Activated T-helper 9 cell treated with anti-CD3 and anti-CD28 coated beads, Interleukin-2, amount 50 U/mL, for 16 hours (primary cell): ENCODE data around the gene NINL.

Source experiments
- DNase-seq: peaks from one replicate; pipeline ENCODE4 v3.0.0-alpha.2; 2020; ENCODE audit warnings: low read depth

The NINL gene

DNA sequence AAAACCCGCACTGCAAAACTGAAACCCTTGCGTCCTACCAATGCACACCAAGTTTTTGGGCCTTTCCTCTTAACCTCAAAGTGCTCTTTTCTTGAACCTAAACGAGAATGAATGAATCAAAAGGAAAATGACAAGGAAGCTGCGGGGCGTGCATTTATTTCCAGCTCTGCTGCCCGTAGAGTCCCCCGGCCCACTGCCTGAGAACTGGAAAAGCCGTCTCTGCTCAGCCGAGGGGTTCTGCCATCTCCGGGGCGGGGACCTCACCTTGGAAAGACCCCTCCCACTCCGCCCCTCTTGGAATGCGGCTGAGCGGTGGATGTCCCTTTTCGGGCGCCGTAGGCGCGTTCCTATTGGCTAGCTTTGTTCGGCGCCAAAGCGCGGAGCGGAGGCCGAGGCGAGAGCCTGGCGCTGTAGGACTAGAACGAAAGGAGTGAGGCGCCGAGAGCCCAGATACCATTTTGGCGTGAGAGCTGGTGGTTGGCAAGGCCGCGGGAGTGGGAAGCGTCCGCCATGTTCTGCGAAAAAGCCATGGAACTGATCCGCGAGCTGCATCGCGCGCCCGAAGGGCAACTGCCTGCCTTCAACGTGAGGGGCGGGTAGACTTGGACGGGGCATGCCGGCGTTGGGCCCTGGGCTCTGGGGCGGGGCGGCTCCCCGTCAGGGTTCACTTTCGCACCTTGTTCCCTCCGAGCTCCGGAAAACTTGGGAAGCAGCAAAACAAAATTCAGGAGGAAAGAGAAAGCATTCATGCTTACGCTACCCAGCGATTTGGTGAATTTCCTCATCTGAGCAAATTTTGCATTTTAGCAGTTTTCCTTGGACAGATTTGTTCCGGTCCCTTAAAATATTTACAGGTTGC lies 177.8 kb downstream of the NINL start, which contains the start of gene GINS1:
TSS of gene GINS1 (plus strand) at position 363 of the 859 bp plus-strand sequence. CDS start at position 511, 148 bp downstream.
- peak; percentile 63 for DNase-seq
